Neural cell (in vitro differentiated cells): Measurements from ENCODE around the gene AGTRAP. TPM values are rescaled to one million over a fixed set of nuclear protein-coding genes. Genes with fewer than 3 reads are reported as not detected.

Source experiments
- H2AFZ ChIP-seq: fragments of 200-600, 300-800 bp; sonication (generic), shearing (Covaris generic); 2 replicates; pipeline ENCODE4 v1.6.0; 2014; ENCODE audit warnings: low read depth, mild to moderate bottlenecking, antibody characterized with exemption, low read length, moderate library complexity
- H3F3A ChIP-seq: fragments of 200-600 bp; shearing (Covaris generic); 2 replicates; pipeline ENCODE4 v1.6.1; 2016; ENCODE audit warnings: mild to moderate bottlenecking, moderate library complexity, mixed read lengths, antibody characterized with exemption, low read length; ENCODE audit not compliant: insufficient read depth, poor library complexity, severe bottlenecking
- H3K27ac ChIP-seq: fragments of 200-600, 300-800 bp; sonication (generic), shearing (Covaris generic); 2 replicates; pipeline ENCODE4 v1.5.1; 2014; ENCODE audit warnings: mild to moderate bottlenecking, low read length, moderate library complexity
- H3K27me3 ChIP-seq: fragments of 300-800, 200-600 bp; sonication (generic), shearing (Covaris generic); 2 replicates; pipeline ENCODE4 v1.6.0; 2014; ENCODE audit warnings: mild to moderate bottlenecking, low read depth, low read length, moderate library complexity; ENCODE audit not compliant: insufficient read depth
- H3K36me3 ChIP-seq: fragments of 300-800, 200-600 bp; sonication (generic), shearing (Covaris generic); 2 replicates; pipeline ENCODE4 v1.5.1; 2014; ENCODE audit warnings: mild to moderate bottlenecking, antibody characterized with exemption, low read length, moderate library complexity; ENCODE audit not compliant: insufficient read depth
- H3K4me2 ChIP-seq: fragments of 300-800, 200-600 bp; sonication (generic), shearing (Covaris generic); 2 replicates; pipeline ENCODE4 v1.6.0; 2014; ENCODE audit warnings: mild to moderate bottlenecking, low read length
- H3K4me3 ChIP-seq: fragments of 300-800, 200-600 bp; sonication (generic), shearing (Covaris generic); 2 replicates; pipeline ENCODE4 v1.5.1; 2014; ENCODE audit warnings: mild to moderate bottlenecking, low read length, moderate library complexity
- H3K79me2 ChIP-seq: fragments of 200-600 bp; shearing (Covaris generic); replicated peaks from 2 replicates; pipeline ENCODE4 v1.6.0; 2014; ENCODE audit warnings: mild to moderate bottlenecking, low read length, moderate library complexity; ENCODE audit not compliant: insufficient read depth
- H3K9ac ChIP-seq: fragments of 300-800, 200-600 bp; sonication (generic), shearing (Covaris generic); 2 replicates; pipeline ENCODE4 v1.6.1; 2016; ENCODE audit warnings: mild to moderate bottlenecking, low read length, mixed read lengths
- H3K9me2 ChIP-seq: fragments of 200-600 bp; shearing (Covaris generic); 2 replicates; pipeline ENCODE4 v1.6.1; 2016; ENCODE audit warnings: mild to moderate bottlenecking, low read length, mixed read lengths; ENCODE audit not compliant: insufficient read depth
- H3K9me3 ChIP-seq: fragments of 200-600, 300-800 bp; sonication (generic), shearing (Covaris generic); 2 replicates; pipeline ENCODE4 v1.6.1; 2016; ENCODE audit warnings: mild to moderate bottlenecking, mixed run types, low read length, moderate library complexity, mixed read lengths
- H4K20me1 ChIP-seq: fragments of 200-600 bp; shearing (Covaris generic); 2 replicates; pipeline ENCODE4 v1.6.1; 2016; ENCODE audit warnings: mild to moderate bottlenecking, mixed run types; ENCODE audit not compliant: insufficient read depth
- EP300 ChIP-seq: fragments of 450-650 bp; conservative IDR thresholded peaks from 2 replicates; pipeline ENCODE4 v1.6.1; 2014; ENCODE audit warnings: antibody characterized with exemption, mild to moderate bottlenecking, moderate library complexity; ENCODE audit not compliant: poor library complexity, severe bottlenecking
- EZH2 ChIP-seq: fragments of 200-600, 300-800 bp; shearing (Covaris generic), sonication (generic); IDR thresholded peaks from 2 replicates; pipeline ENCODE4 v1.6.1; 2014; ENCODE audit warnings: antibody characterized with exemption, low read length, borderline replicate concordance, mild to moderate bottlenecking; ENCODE audit not compliant: insufficient read depth, poor library complexity, severe bottlenecking
- MXI1 ChIP-seq: fragments of 450-650 bp; conservative IDR thresholded peaks from 2 replicates; pipeline ENCODE4 v1.6.1; 2014; ENCODE audit warnings: antibody characterized with exemption, mild to moderate bottlenecking; ENCODE audit not compliant: poor library complexity, severe bottlenecking
- POLR2AphosphoS5 ChIP-seq: IDR thresholded peaks from 2 replicates; pipeline ENCODE4 v1.6.1; 2012
- RAD21 ChIP-seq: fragments of 450-650 bp; conservative IDR thresholded peaks from 2 replicates; pipeline ENCODE4 v1.6.1; 2014; ENCODE audit warnings: antibody characterized with exemption, mild to moderate bottlenecking, moderate library complexity
- SMC3 ChIP-seq: fragments of 450-650 bp; conservative IDR thresholded peaks from 2 replicates; pipeline ENCODE4 v1.6.1; 2014; ENCODE audit warnings: antibody characterized with exemption, mild to moderate bottlenecking, moderate library complexity; ENCODE audit not compliant: poor library complexity
- TAF1 ChIP-seq: IDR thresholded peaks from 2 replicates; pipeline ENCODE4 v1.6.1; 2012; ENCODE audit warnings: low read depth
- polyA plus RNA-seq: library from polyadenylated mRNA; depleted of rRNA; stranded (reverse); fragments of >200 nt; gene quantifications from 2 replicates; pipeline ENCODE4 v1.2.3, GENCODE V29; 2014
- TF ChIP-seq, protein P1 (sequence below): IDR thresholded peaks from 2 replicates; pipeline ENCODE4 v1.6.1; 2012; ENCODE audit warnings: borderline replicate concordance
- TF ChIP-seq, protein P2 (sequence below): fragments of 450-650 bp; IDR thresholded peaks from 2 replicates; pipeline ENCODE4 v1.5.1; 2014; ENCODE audit warnings: antibody characterized with exemption, mild to moderate bottlenecking, moderate library complexity; ENCODE audit not compliant: poor library complexity, severe bottlenecking

Gene AGTRAP
- polyA plus RNA-seq, 1 donor from 2014 or later = 4.4 TPM

DNA sequence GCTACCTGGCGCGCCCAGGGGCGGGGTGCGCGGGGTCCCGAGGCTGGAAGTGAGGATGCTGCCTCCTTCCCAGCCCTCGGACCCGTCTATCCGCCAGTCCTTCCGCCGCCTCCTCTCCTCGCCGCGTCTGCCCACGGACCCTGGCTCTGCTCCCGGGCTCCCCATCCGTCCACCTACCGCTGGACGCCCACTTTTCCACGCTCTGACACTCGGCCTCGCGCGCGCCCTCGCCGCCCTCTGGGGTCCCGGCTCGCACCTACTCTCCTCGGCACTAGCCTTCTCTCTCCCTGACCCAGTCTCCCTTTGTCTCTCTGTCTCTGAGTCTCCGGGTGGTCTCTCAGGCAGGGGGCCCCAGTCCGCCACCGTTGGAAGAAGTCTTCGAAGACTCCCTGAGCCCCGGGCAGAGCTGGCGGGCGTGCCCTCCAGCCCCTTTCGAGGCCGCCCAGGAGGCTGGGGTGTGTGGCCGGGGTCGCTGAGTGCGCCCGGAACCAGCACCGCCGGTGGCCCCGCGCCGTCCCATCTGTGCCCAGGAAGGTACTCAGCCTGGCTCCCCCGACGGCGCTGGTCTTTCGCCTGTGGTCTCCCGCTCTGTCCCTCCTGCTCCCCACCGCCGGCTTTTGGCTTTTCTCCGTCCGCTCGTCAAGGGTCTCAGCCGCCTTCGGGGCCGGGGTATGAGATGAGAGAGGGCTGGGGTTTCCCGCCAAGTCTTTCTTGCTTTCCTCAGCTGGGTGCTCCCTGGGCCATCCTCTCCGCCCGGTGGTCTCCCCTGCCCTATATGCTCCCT is 43.8 kb upstream of the AGTRAP start:
- H3K79me2 ChIP-seq = peaks cover 23% of the 10 kb centered on the region
- H3K9me2 ChIP-seq = no peaks in the 10 kb centered on the region
- peak overlapping the region; percentile 76 for H2AFZ ChIP-seq
- no peaks in the 10 kb centered on the region for H3K9me3 ChIP-seq
- H3K4me2 ChIP-seq = peak overlapping the region; percentile 55
- H3K36me3 ChIP-seq = no peaks in the 10 kb centered on the region
- H3F3A ChIP-seq = no peaks in the 10 kb centered on the region
- TF ChIP-seq, protein P1, sequence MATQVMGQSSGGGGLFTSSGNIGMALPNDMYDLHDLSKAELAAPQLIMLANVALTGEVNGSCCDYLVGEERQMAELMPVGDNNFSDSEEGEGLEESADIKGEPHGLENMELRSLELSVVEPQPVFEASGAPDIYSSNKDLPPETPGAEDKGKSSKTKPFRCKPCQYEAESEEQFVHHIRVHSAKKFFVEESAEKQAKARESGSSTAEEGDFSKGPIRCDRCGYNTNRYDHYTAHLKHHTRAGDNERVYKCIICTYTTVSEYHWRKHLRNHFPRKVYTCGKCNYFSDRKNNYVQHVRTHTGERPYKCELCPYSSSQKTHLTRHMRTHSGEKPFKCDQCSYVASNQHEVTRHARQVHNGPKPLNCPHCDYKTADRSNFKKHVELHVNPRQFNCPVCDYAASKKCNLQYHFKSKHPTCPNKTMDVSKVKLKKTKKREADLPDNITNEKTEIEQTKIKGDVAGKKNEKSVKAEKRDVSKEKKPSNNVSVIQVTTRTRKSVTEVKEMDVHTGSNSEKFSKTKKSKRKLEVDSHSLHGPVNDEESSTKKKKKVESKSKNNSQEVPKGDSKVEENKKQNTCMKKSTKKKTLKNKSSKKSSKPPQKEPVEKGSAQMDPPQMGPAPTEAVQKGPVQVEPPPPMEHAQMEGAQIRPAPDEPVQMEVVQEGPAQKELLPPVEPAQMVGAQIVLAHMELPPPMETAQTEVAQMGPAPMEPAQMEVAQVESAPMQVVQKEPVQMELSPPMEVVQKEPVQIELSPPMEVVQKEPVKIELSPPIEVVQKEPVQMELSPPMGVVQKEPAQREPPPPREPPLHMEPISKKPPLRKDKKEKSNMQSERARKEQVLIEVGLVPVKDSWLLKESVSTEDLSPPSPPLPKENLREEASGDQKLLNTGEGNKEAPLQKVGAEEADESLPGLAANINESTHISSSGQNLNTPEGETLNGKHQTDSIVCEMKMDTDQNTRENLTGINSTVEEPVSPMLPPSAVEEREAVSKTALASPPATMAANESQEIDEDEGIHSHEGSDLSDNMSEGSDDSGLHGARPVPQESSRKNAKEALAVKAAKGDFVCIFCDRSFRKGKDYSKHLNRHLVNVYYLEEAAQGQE = no peak
- TF ChIP-seq MXI1 (no peak), POLR2AphosphoS5 (no peak), TAF1 (no peak)
- TF ChIP-seq, protein P2, sequence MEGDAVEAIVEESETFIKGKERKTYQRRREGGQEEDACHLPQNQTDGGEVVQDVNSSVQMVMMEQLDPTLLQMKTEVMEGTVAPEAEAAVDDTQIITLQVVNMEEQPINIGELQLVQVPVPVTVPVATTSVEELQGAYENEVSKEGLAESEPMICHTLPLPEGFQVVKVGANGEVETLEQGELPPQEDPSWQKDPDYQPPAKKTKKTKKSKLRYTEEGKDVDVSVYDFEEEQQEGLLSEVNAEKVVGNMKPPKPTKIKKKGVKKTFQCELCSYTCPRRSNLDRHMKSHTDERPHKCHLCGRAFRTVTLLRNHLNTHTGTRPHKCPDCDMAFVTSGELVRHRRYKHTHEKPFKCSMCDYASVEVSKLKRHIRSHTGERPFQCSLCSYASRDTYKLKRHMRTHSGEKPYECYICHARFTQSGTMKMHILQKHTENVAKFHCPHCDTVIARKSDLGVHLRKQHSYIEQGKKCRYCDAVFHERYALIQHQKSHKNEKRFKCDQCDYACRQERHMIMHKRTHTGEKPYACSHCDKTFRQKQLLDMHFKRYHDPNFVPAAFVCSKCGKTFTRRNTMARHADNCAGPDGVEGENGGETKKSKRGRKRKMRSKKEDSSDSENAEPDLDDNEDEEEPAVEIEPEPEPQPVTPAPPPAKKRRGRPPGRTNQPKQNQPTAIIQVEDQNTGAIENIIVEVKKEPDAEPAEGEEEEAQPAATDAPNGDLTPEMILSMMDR = peak; percentile 11
- peak overlapping the region; percentile 88 for H3K4me3 ChIP-seq
- no peaks in the 10 kb centered on the region for H4K20me1 ChIP-seq
- H3K9ac ChIP-seq = peak overlapping the region; percentile 90
- peak overlapping the region; percentile 44 for H3K27ac ChIP-seq
- no peaks in the 10 kb centered on the region for H3K27me3 ChIP-seq

DNA sequence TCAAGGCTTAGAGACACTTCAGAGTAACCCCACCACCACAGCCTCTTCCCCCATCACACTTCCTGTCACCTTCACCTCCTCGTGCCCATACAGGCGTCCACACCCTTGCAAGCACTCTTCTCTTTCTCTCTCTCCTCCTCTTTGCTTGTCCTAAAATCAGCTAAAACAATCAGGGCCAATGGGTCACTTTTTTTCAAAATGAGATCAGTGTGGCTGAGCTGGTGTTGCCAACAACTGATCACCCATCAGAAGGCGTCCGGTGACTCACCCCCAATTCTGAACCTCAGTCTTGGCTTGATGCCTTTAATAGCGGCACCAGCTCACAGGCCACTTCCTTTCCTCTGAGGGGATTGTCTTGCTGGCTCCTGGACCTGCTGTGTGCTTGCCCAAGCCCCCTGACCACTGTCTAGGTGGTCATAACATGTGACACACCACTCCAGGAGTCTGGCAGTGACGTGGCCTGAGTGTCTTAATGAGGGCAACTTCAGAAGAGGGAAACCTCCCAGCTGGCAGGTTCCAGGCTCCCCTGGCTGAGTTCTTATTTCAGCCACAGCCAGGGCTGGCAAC is 42.8 kb upstream of the AGTRAP start:
- Histone ChIP-seq H3K4me2 (no peak overlapping the region), H3K36me3 (no peaks in the 10 kb centered on the region), H3K9ac (no peak overlapping the region), H3K27me3 (no peaks in the 10 kb centered on the region), H3K27ac (no peak overlapping the region), H3K9me3 (no peaks in the 10 kb centered on the region), H3F3A (no peaks in the 10 kb centered on the region), H4K20me1 (no peaks in the 10 kb centered on the region), H3K9me2 (no peaks in the 10 kb centered on the region), H3K79me2 (peaks cover 14% of the 10 kb centered on the region), H2AFZ (no peak overlapping the region), H3K4me3 (peak overlapping the region; percentile 88)
- TF ChIP-seq RAD21 = no peak
- TF ChIP-seq POLR2AphosphoS5 = no peak
- no peak for TF ChIP-seq EP300
- no peak for TF ChIP-seq SMC3
- no peak for TF ChIP-seq TAF1
- TF ChIP-seq, protein P1 = no peak
- no peak for TF ChIP-seq EZH2
- TF ChIP-seq, protein P2 = no peak
- no peak for TF ChIP-seq MXI1
